Stimulated activated CD4-positive, alpha-beta T cell treated with anti-CD3 and anti-CD28 coated beads, Interleukin-2, amount 100 ng/mL, for 4 hours (primary cell): ENCODE measurements around the gene ACSL5.
"Not testable (repeated sequence)": the region's sequence is repeated elsewhere in the genome, so short reads cannot be mapped to it uniquely, and the experiment has no call there.

ENCODE experiments used
- DNase-seq: peaks from one replicate; pipeline ENCODE4 v3.0.0-alpha.2; 2020; ENCODE audit warnings: low read depth

ACSL5 gene

DNA sequence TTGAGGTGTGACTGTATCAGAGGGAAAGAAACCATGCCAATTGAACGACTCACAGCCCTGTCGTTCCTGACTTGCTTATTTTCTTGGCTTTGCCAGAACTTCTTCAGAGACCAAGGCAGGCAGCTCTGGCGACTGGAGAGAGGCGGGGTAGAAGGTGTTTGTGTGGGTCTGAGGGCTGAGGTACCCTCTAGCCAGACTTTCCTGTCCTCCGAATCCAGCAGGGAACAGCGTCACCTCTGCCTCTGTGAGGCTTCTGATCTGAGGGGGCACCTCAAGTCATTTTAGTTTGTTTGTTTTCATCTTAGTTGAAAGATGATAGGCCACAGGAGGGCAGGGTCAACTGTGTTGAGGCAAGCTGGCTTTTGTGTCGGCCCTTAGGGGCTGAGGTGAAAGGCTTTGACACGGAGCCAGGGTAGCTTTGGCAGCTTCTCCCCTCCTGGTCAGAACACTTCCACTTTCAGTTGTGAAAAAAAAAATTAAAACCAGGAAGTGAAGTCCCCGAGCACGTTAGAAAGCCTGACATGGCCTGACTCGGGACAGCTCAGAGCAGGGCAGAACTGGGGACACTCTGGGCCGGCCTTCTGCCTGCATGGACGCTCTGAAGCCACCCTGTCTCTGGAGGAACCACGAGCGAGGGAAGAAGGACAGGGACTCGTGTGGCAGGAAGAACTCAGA lies 1.9 kb downstream of the ACSL5 start:
- DNase-seq, result no peak

DNA sequence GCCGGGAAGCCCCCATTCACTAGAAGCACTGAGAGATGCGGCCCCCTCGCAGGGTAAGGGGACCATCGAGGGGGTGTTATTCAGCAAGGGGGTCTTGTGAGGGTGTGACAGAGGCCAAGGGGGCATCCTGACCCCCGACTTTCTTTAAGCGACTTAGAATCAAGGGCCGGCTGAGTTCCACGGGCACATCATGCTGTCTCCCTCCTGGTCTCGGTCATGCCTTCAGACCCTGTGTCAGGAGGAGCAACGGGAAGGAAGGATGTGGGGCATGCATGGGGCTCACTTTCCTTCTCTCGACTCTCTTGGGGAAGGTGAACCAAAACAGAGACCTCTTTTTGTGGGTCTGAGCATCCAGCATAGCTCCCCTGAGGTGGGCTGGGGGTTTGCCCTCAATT lies 2.5 kb downstream of the ACSL5 start:
- DNase-seq, result no peak

GRCh38 chr10:112377116-112377515 lies 3.2 kb downstream of the ACSL5 start:
- not testable (repeated sequence) for DNase-seq

- DNase-seq, result no peak
Observed at GRCh38 chr10:112379635-112380296, 5.8 kb downstream of the ACSL5 start.

GRCh38 chr10:112382515-112383235 lies 8.8 kb downstream of the ACSL5 start:
- DNase-seq, result no peak

GRCh38 chr10:112383325-112383724 lies 9.4 kb downstream of the ACSL5 start:
- no peak for DNase-seq

DNA sequence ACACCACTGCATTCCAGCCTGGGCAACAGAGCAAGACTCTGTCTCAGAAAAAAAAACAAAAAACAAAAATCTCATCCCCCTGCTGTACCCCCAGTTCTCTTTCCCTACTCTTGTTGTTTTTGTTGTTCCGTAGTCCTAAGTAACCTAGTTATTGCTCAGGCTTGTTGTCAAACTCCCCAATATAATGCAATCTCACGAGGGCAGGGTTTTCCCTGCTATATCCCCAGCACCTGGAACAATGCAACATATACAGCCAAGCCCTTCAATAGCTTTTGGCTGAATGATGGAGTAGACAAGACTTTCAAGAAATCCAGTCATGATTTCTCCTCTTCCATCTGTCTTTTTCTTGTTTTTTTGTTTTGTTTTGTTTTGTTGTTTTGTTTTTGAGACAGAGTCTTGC lies 10.2 kb downstream of the ACSL5 start:
- DNase-seq, result no peak

DNA sequence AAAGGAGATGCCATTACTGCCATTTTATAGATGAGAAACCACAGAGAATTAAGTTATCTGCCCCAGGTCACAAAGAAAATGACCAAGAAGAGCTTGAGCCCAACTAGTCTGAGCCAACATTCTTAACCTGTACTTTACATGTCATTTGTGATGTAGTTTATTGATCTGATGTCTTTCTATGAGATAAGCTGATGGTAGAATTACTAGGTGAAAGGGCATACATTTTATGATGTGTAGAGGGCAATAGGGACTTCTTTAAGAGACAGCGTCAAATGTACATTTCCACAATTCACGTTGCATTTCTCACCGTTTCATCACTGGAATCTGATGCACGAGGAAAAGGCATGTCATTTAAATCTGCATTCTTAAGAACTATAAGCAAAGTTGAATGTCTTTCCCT lies 11.3 kb downstream of the ACSL5 start:
- no peak for DNase-seq

GRCh38 chr10:112388056-112388455 lies 14.1 kb downstream of the ACSL5 start:
- DNase-seq, result not testable (repeated sequence)

DNA sequence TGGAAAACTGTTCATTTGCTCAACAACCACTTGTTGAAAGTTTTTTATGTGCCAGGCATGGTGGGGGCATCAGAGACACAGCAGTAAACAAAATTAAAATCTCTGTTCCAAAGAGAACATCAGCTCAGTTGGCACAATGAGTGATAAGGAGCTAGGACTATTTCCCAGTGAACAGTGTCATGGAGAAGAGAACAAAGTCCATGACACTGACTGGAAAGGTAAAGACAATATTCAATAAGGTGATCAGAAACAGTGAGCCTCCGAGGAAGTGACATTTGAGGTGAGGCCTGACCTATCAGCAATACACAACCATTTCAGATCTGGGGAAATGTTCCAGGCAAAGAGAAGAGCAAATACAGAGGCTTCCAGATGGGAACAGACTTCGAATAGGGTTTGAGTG lies 14.6 kb downstream of the ACSL5 start:
- no peak for DNase-seq

DNA sequence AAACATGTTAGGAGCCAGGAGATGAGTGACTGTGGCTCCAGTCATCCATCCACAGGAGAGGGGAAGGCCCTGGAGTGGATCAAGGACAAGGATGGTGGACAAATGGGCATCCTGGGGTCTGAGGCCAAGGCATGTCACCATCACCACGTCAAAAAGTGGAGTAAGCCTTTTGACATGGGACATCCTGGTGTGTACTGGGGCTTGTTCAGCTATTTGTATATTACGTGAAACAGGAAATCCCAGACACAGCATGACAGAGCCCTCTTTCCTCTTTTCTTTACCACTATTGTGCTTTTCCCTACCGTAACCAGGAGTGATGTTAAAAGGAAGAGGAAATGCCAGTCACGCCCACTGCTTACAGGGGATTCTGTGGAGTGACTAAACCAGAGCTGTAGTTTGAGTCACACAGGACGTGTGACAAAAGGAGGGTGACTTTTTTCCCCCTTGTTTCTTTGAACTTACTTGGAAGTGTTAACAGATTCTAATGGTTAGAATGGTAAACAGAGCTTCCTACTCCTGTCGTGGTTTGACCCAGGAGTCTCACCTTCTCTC lies 15.4 kb downstream of the ACSL5 start:
- DNase-seq, result peak; percentile 49

- no peak for DNase-seq
Observed at GRCh38 chr10:112390125-112390703, 16.3 kb downstream of the ACSL5 start.

- no peak for DNase-seq
Observed at GRCh38 chr10:112393341-112393740, 19.4 kb downstream of the ACSL5 start.

DNA sequence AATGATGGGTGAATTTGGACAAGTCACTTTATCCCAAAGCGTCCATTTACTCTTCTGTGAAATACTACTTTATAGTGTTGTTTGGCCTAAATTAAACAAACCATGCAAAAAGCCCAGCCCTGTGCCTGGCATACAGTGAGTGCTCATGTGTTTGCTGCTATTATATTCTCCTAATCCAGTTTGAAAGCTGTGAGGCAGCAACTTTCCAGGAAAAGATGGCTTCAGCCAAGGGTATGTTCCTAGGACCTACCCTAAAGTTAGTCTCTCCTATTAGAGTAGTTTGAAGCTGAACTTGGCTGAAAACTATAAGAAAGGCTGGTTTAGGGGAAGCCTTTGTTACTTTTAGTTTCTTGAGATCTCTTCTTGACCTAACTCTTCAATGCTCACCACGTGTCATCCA lies 19.9 kb downstream of the ACSL5 start:
- DNase-seq, result no peak

DNA sequence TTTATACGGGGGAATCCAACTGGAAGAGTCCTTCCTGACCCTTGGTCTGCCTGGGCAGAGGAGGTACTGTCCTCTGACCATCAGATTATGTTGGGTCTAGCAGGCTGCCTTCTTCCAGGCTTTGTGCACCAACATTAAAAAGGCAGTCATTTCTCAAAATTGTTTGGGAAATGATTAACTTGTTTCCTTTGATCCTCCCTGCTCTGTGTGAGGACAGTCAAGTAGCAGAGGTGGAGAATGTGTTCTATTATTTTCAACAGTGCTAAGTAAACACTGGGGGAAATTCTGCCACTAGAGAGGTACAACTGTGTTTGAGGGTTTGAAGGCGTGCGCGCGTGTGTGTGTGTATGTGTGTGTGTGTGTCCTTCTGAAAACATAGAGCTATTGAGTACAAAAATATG lies 20.6 kb downstream of the ACSL5 start:
- DNase-seq, result no peak

DNA sequence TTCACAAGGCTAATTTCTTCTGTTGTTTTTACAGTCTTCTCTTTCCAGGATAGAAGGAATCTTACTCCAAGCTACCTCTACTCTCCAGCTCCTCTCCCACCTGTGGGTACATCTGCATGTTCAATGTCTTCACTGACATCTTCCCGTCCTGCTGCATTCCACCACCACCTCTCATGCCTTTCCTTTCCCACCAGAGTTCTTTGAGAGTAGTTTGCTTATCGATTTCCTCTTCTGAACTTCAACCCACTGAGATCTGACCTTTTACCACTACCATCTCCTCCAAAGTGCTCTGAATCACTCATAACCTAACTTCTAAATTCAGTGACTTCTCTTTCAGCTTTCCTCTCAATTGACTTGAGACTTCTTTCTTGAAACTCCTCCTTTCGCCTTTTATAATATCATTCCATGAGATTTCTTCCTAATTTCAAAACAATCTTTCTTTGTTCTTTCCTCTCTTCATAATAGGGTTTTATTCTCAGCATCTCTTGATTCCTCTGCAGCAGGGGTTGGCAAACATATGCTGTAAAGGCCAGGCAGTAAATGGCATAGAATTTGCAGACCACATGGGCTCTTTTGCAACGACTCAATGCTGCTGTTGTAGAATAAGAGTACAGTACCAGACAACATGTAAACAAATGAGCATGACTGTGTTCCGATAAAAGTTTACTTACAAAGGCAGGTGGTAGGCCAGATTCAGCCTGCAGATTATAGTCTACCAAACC lies 22.1 kb downstream of the ACSL5 start:
- DNase-seq, result no peak

DNA sequence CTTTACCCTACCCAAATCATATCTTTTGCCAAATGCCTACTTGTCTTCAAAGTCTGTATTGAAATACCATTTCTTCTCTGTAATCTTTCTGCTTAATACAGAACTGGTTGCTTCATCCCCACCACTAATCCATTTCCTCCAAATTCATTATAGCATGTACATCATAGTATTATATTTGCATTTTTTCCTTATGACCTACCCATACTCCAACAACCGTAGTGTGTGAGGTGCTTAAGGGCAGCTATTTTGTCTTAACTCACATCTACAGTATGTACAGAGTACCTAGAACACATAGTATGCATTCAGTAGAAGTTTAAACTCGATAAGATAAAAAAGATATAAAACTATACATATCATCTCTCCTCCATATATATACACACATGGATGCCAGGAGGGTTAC lies 23.7 kb downstream of the ACSL5 start:
- no peak for DNase-seq

DNA sequence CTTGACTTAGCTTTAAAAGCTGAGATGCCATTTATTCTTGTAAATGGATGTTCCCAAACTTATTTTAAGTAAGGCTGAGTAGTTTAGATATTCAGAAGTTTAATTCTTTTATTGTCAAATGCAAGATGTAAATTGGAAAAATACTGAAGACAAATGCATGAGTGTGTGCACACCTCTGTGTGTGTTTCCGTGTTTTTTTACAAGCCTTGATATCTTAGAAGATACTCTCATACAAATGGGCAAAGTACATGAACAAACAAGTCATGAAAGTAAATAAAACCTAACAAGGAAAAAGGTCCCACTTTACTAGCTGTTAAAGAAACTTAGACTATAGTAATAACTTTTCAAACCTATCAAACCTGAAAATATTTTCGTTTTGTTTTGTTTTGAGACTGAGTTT lies 29.0 kb downstream of the ACSL5 start:
- no peak for DNase-seq

- DNase-seq, result no peak
Observed at GRCh38 chr10:112404617-112405016, 30.7 kb downstream of the ACSL5 start.

DNA sequence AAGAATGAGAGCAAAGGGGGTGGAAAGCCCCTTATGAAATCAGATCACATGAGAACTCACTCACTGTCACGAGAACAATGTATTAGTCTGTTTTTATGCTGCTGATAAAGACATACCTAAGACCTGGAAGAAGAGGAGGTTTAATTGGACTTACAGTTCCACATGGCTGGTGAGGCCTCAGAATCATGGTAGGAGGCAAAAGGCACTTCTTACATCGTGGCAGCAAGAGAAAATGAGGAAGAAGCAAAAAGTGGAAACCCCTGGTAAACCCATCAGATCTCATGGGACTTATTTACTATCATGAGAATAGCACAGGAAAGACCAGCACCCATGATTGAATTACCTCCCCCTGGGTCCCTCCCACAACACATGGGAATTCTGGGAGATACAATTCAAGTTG lies 32.9 kb downstream of the ACSL5 start:
- not testable (repeated sequence) for DNase-seq

- no peak for DNase-seq
Observed at GRCh38 chr10:112407696-112408095, 33.8 kb downstream of the ACSL5 start.

GRCh38 chr10:112409299-112409698 lies 35.4 kb downstream of the ACSL5 start:
- DNase-seq, result no peak
